Sciatic nerve (tissue), 2 donors: ENCODE results near the gene BACE2. TPM values are rescaled to one million over a fixed set of nuclear protein-coding genes. Genes with fewer than 3 reads are reported as not detected.
A peak's percentile ranks its signal among the peaks of the same experiment; 100 is the strongest.
"Not testable (repeated sequence)": the region's sequence is repeated elsewhere in the genome, so short reads cannot be mapped to it uniquely, and the experiment has no call there.

Experiments used
- ATAC-seq: fragments of 200-7000 bp; cut with Tn5 transposase; one replicate; pipeline ENCODE4 v1.9.1; 2020; ENCODE audit warnings: mild to moderate bottlenecking, moderate library complexity
- DNase-seq: peaks from one replicate; pipeline ENCODE4 v3.0.0-alpha.2; 2020; ENCODE audit warnings: low spot score
- intact Hi-C: fragments of 100-400 bp; cut with DNase I; formaldehyde crosslinking; loops from one replicate; pipeline ENCODE4 v1.14.2; 2022
- total RNA-seq: library from RNA; stranded (reverse); fragmentation: NEBNext Ultra II Directional; extraction: Animal tissue kit (Norgen Biotek cat#: 25700); gene quantifications from one replicate; pipeline ENCODE4 v1.2.1, GENCODE V29; 2021
- donor health status: DM: no; HTN: no; CAD: no.
- donor health status: DM: no; HTN: no; CAD: no.

BACE2 gene
- total RNA-seq, 1 donor from 2014 or later, result 103 TPM

- peak; percentile 74 for ATAC-seq
- intact Hi-C loops, result loop anchor here (10.0 kb wide), 1 partner anchor 175 kb away; no protein-coding TSS in a partner anchor
- DNase-seq, result no peak
Measured at GRCh38 chr21:41289431-41289830, 121.5 kb downstream of the BACE2 start.

- intact Hi-C loops, result no loop called here
- DNase-seq, result no peak
Measured at GRCh38 chr21:41290106-41290799, 122.3 kb downstream of the BACE2 start.

GRCh38 chr21:41294548-41295231, 126.7 kb downstream of the BACE2 start:
- intact Hi-C loops, result no loop called here

More at GRCh38 chr21:41290106-41290799, 122.3 kb downstream of the BACE2 start:
- ATAC-seq, result peak; percentile 68

GRCh38 chr21:41295721-41296254, 127.8 kb downstream of the BACE2 start:
- DNase-seq, result no peak
- intact Hi-C loops, result no loop called here
- no peak for ATAC-seq

More at GRCh38 chr21:41294548-41295231, 126.7 kb downstream of the BACE2 start:
- no peak for DNase-seq
- no peak for ATAC-seq

- DNase-seq (no peak), ATAC-seq (no peak)
- intact Hi-C loops, result no loop called here
Measured at GRCh38 chr21:41302976-41303375, 135.0 kb downstream of the BACE2 start.

GRCh38 chr21:41304068-41304720, 136.2 kb downstream of the BACE2 start:
- intact Hi-C loops, result no loop called here
- ATAC-seq (no peak), DNase-seq (no peak)

GRCh38 chr21:41307219-41307618, 139.3 kb downstream of the BACE2 start:
- no peak for DNase-seq
- no peak for ATAC-seq
- intact Hi-C loops, result no loop called here

- ATAC-seq, intact Hi-C loops, DNase-seq: not testable (repeated sequence)
Measured at GRCh38 chr21:41313285-41314164, 145.6 kb downstream of the BACE2 start.

- DNase-seq (no peak), ATAC-seq (no peak)
- intact Hi-C loops, result no loop called here
Measured at GRCh38 chr21:41315726-41316125, 147.8 kb downstream of the BACE2 start.

GRCh38 chr21:41316200-41317062, 148.5 kb downstream of the BACE2 start, which contains the start of gene FAM3B:
TSS of gene FAM3B (plus strand) at chr21:41316801. CDS start at chr21:41316880, 79 bp downstream.
- DNase-seq (no peak), ATAC-seq (peak; percentile 46)
- intact Hi-C loops, result no loop called here

GRCh38 chr21:41317063-41317392, 149.1 kb downstream of the BACE2 start:
- intact Hi-C loops, result no loop called here
- no peak for ATAC-seq
- no peak for DNase-seq

- no peak for ATAC-seq
- intact Hi-C loops, result no loop called here
- no peak for DNase-seq
Measured at GRCh38 chr21:41317458-41317857, 149.5 kb downstream of the BACE2 start.

GRCh38 chr21:41318218-41318617, 150.3 kb downstream of the BACE2 start:
- intact Hi-C loops, result no loop called here
- no peak for DNase-seq
- no peak for ATAC-seq

- DNase-seq (no peak), ATAC-seq (no peak)
- intact Hi-C loops, result no loop called here
Measured at GRCh38 chr21:41319273-41319672, 151.3 kb downstream of the BACE2 start.

GRCh38 chr21:41321211-41321907, 153.4 kb downstream of the BACE2 start:
- ATAC-seq (no peak), DNase-seq (no peak)
- intact Hi-C loops, result no loop called here

- intact Hi-C loops, result no loop called here
- no peak for ATAC-seq
- no peak for DNase-seq
Measured at GRCh38 chr21:41321908-41322495, 154.0 kb downstream of the BACE2 start.
